H9 (cell line): Measurements from ENCODE around the gene KRT12. TPM values are rescaled to one million over a fixed set of nuclear protein-coding genes. Genes with fewer than 3 reads are reported as not detected.
"Not testable (repeated sequence)": the region's sequence is repeated elsewhere in the genome, so short reads cannot be mapped to it uniquely, and the experiment has no call there.

ENCODE experiments used
- DNase-seq: peaks from one replicate; pipeline ENCODE4 v3.0.0-alpha.2; 2017
- H2AFZ ChIP-seq: one replicate; pipeline ENCODE4 v1.6.1; 2013; ENCODE audit warnings: mild to moderate bottlenecking, low read length, control low read depth, moderate library complexity
- H2AK5ac ChIP-seq: 2 replicates; pipeline ENCODE4 v1.6.1; 2013; ENCODE audit warnings: low read length, control low read depth, mixed read lengths; ENCODE audit not compliant: insufficient read length
- H2BK120ac ChIP-seq: one replicate; pipeline ENCODE4 v1.6.1; 2013; ENCODE audit warnings: low read depth, mild to moderate bottlenecking, low read length, control low read depth, inconsistent platforms; ENCODE audit not compliant: poor library complexity, severe bottlenecking
- H2BK12ac ChIP-seq: 2 replicates; pipeline ENCODE4 v1.6.1; 2013; ENCODE audit warnings: low read length, control low read depth, mixed read lengths, low read depth; ENCODE audit not compliant: insufficient read length
- H2BK15ac ChIP-seq: 2 replicates; pipeline ENCODE4 v1.6.1; 2013; ENCODE audit warnings: low read depth, low read length, control low read depth
- H2BK20ac ChIP-seq: one replicate; pipeline ENCODE4 v1.6.1; 2013; ENCODE audit warnings: low read depth, mild to moderate bottlenecking, low read length, control low read depth, inconsistent platforms; ENCODE audit not compliant: poor library complexity, severe bottlenecking
- H2BK5ac ChIP-seq: 2 replicates; pipeline ENCODE4 v1.6.1; 2013; ENCODE audit warnings: low read length, control low read depth, mixed read lengths; ENCODE audit not compliant: insufficient read length
- H3K14ac ChIP-seq: 2 replicates; pipeline ENCODE4 v1.6.1; 2013; ENCODE audit warnings: low read length, control low read depth; ENCODE audit not compliant: insufficient read depth
- H3K18ac ChIP-seq: 2 replicates; pipeline ENCODE4 v1.6.1; 2013; ENCODE audit warnings: low read depth, mild to moderate bottlenecking, mixed read lengths, low read length, control low read depth; ENCODE audit not compliant: insufficient read length
- H3K23ac ChIP-seq: 2 replicates; pipeline ENCODE4 v1.6.1; 2013; ENCODE audit warnings: low read length, control low read depth, mixed read lengths, low read depth; ENCODE audit not compliant: insufficient read length
- H3K23me2 ChIP-seq: 2 replicates; pipeline ENCODE4 v1.6.1; 2013; ENCODE audit warnings: low read depth, mild to moderate bottlenecking, mixed read lengths, low read length, control low read depth; ENCODE audit not compliant: insufficient read length, poor library complexity, severe bottlenecking
- H3K27ac ChIP-seq: 2 replicates; pipeline ENCODE4 v1.5.1; 2013; ENCODE audit warnings: low read length, control low read depth, mixed read lengths, low read depth; ENCODE audit not compliant: insufficient read length
- H3K27me3 ChIP-seq: 2 replicates; pipeline ENCODE4 v1.6.1; 2013; ENCODE audit warnings: low read length, control low read depth, inconsistent platforms; ENCODE audit not compliant: insufficient read depth
- H3K4ac ChIP-seq: 2 replicates; pipeline ENCODE4 v1.6.1; 2013; ENCODE audit warnings: low read depth, mild to moderate bottlenecking, control low read depth, inconsistent platforms, low read length, moderate library complexity
- H3K4me1 ChIP-seq: 2 replicates; pipeline ENCODE4 v1.6.1; 2013; ENCODE audit warnings: low read length, control low read depth, inconsistent platforms; ENCODE audit not compliant: insufficient read depth
- H3K4me2 ChIP-seq: 2 replicates; pipeline ENCODE4 v1.6.1; 2013; ENCODE audit warnings: low read length, control low read depth, mixed read lengths; ENCODE audit not compliant: insufficient read length, insufficient read depth
- H3K56ac ChIP-seq: 2 replicates; pipeline ENCODE4 v1.6.1; 2013; ENCODE audit warnings: low read depth, mild to moderate bottlenecking, mixed read lengths, low read length, control low read depth; ENCODE audit not compliant: insufficient read length
- H3K79me1 ChIP-seq: 2 replicates; pipeline ENCODE4 v1.6.1; 2013; ENCODE audit warnings: low read depth, mild to moderate bottlenecking, moderate library complexity, low read length, control low read depth, inconsistent platforms; ENCODE audit not compliant: insufficient read depth, poor library complexity, severe bottlenecking
- H3K79me2 ChIP-seq: 2 replicates; pipeline ENCODE4 v1.6.1; 2013; ENCODE audit warnings: low read length, control low read depth, inconsistent platforms; ENCODE audit not compliant: insufficient read depth
- H3K9ac ChIP-seq: 2 replicates; pipeline ENCODE4 v1.6.1; 2013; ENCODE audit warnings: low read length, control low read depth, mixed read lengths; ENCODE audit not compliant: insufficient read length; ENCODE audit errors: extremely low read depth
- H3K9me3 ChIP-seq: one replicate; pipeline ENCODE4 v1.6.1; 2013; ENCODE audit warnings: low read depth, low read length, inconsistent platforms; ENCODE audit not compliant: control insufficient read depth
- H3T11ph ChIP-seq: one replicate; pipeline ENCODE4 v1.6.1; 2013; ENCODE audit warnings: mild to moderate bottlenecking, low read length, control low read depth, inconsistent platforms
- H4K20me1 ChIP-seq: one replicate; pipeline ENCODE4 v1.6.1; 2013; ENCODE audit not compliant: control insufficient read depth, insufficient read length, insufficient read depth
- H4K5ac ChIP-seq: 2 replicates; pipeline ENCODE4 v1.6.1; 2013; ENCODE audit warnings: low read depth, mild to moderate bottlenecking, mixed read lengths, low read length, control low read depth; ENCODE audit not compliant: insufficient read length
- H4K8ac ChIP-seq: replicated peaks from 2 replicates; pipeline ENCODE4 v1.6.1; 2013; ENCODE audit warnings: low read length, control low read depth, mixed read lengths, low read depth; ENCODE audit not compliant: insufficient read length
- H4K91ac ChIP-seq: 2 replicates; pipeline ENCODE4 v1.6.1; 2013; ENCODE audit warnings: low read depth, mild to moderate bottlenecking, moderate library complexity, mixed read lengths, low read length, control low read depth; ENCODE audit not compliant: insufficient read length
- H3K27ac Mint-ChIP-seq, 3 experiments: 2 replicates in 2 of 3; 3 replicates in 1 of 3; pipeline ENCODE4 v1.8.0; 2020 to 2021; ENCODE audit warnings: mixed read lengths in 3 of 3, mild to moderate bottlenecking in 1 of 3, moderate library complexity in 1 of 3
- H3K27me3 Mint-ChIP-seq: 2 replicates; pipeline ENCODE4 v1.8.0; 2021; ENCODE audit warnings: low read depth, mild to moderate bottlenecking, moderate library complexity, mixed read lengths
- H3K36me3 Mint-ChIP-seq, 3 experiments: 2 replicates in 2 of 3; 3 replicates in 1 of 3; pipeline ENCODE4 v1.8.0; 2020 to 2021; ENCODE audit warnings: low read depth in 3 of 3, mixed read lengths in 3 of 3; ENCODE audit not compliant: insufficient read depth in 1 of 3
- H3K4me1 Mint-ChIP-seq, 2 experiments: 2 replicates each; pipeline ENCODE4 v1.8.0; 2020; ENCODE audit warnings: mixed read lengths in 2 of 2
- H3K4me3 Mint-ChIP-seq, 2 experiments: 2 replicates in 1 of 2; 3 replicates in 1 of 2; pipeline ENCODE4 v1.8.0; 2020 to 2021; ENCODE audit warnings: mild to moderate bottlenecking in 2 of 2, mixed read lengths in 2 of 2, moderate library complexity in 1 of 2
- H3K9me3 Mint-ChIP-seq, 2 experiments: 2 replicates in 1 of 2; 3 replicates in 1 of 2; pipeline ENCODE4 v1.8.0; 2020; ENCODE audit warnings: mild to moderate bottlenecking in 2 of 2, mixed read lengths in 2 of 2, moderate library complexity in 1 of 2
- WGBS: extraction: QIAGEN DNeasy Blood & Tissue Kit; methylation state at CpG from one replicate; pipeline ENCODE4 v1.1.7; 2013; ENCODE audit warnings: missing lambda C conversion rate, low lambda C conversion rate, mixed read lengths; ENCODE audit not compliant: insufficient read length; ENCODE audit errors: extremely low coverage; 5-methylcytosine and 5-hydroxymethylcytosine counted together
- total RNA-seq: library from RNA; stranded (reverse); gene quantifications from 2 replicates; pipeline ENCODE4 v1.2.1, GENCODE V29; 2021
- TF ChIP-seq, protein P1 (sequence below): fragments of 200-600 bp; sonication (generic); conservative IDR thresholded peaks from 3 replicates; pipeline ENCODE4 v1.8.0; 2021; ENCODE audit warnings: antibody characterized with exemption, mild to moderate bottlenecking

Gene KRT12
- total RNA-seq, 1 experiment from 2014 or later, result not detected

DNA sequence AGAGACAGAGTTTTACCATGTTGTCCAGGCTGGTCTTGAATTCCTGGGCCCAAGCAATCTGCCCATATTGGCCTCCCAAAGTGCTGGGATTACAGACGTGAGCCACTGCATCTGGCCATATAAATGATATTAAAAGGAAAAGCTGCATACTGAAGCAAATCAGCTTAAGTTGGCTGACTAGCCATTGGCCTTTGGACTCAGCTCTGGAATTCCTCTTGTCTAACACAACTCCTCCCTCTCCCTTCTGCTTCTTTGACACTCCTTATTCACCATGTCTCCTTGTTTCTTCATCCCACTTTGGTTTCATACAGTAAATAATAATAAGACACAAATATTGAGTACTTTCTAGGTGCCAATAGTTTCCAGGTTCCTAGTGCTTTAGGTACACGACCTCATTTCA, 7.5 kb downstream of the KRT12 start:
- H4K8ac ChIP-seq, result no peak overlapping the region
- Mint-ChIP-seq H3K4me3 (no peak overlapping the region), H3K4me1 (peaks cover 11 to 21% of the 10 kb centered on the region in 2 experiments), H3K36me3 (no peaks in the 10 kb centered on the region; a peak in 1 of 7 replicates), H3K9me3 (no peaks in the 10 kb centered on the region; a peak in 1 of 5 replicates), H3K27me3 (peaks cover 11% of the 10 kb centered on the region), H3K27ac (no peak overlapping the region)
- no peak overlapping the region for H3K18ac ChIP-seq
- H2BK12ac ChIP-seq, result no peak overlapping the region
- no peak overlapping the region for H3K14ac ChIP-seq
- no peaks in the 10 kb centered on the region for H3K9me3 ChIP-seq
- no peak overlapping the region for H3K4ac ChIP-seq
- H3T11ph ChIP-seq, result no peak overlapping the region
- TF ChIP-seq, protein P1, sequence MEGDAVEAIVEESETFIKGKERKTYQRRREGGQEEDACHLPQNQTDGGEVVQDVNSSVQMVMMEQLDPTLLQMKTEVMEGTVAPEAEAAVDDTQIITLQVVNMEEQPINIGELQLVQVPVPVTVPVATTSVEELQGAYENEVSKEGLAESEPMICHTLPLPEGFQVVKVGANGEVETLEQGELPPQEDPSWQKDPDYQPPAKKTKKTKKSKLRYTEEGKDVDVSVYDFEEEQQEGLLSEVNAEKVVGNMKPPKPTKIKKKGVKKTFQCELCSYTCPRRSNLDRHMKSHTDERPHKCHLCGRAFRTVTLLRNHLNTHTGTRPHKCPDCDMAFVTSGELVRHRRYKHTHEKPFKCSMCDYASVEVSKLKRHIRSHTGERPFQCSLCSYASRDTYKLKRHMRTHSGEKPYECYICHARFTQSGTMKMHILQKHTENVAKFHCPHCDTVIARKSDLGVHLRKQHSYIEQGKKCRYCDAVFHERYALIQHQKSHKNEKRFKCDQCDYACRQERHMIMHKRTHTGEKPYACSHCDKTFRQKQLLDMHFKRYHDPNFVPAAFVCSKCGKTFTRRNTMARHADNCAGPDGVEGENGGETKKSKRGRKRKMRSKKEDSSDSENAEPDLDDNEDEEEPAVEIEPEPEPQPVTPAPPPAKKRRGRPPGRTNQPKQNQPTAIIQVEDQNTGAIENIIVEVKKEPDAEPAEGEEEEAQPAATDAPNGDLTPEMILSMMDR, result no peak
- no peaks in the 10 kb centered on the region for H3K23me2 ChIP-seq
- no peak overlapping the region for H3K23ac ChIP-seq
- H2BK15ac ChIP-seq, result no peak overlapping the region
- H3K27ac ChIP-seq, result no peak overlapping the region
- H4K91ac ChIP-seq, result no peak overlapping the region
- H3K56ac ChIP-seq, result no peak overlapping the region
- no peak overlapping the region for H2BK20ac ChIP-seq
- H2BK5ac ChIP-seq, result no peak overlapping the region
- H3K4me2 ChIP-seq, result no peak overlapping the region
- no peaks in the 10 kb centered on the region for H3K79me2 ChIP-seq
- no peak for DNase-seq
- no peak overlapping the region for H2AFZ ChIP-seq
- no peak overlapping the region for H4K5ac ChIP-seq
- no CpG with 5 or more reads among the region's 2 CpGs for WGBS
- no peaks in the 10 kb centered on the region; the same call in 1 of the 2 replicates for H3K4me1 ChIP-seq
- no peaks in the 10 kb centered on the region for H4K20me1 ChIP-seq
- H2AK5ac ChIP-seq, result no peak overlapping the region
- H3K9ac ChIP-seq, result no peak overlapping the region
- no peaks in the 10 kb centered on the region for H3K79me1 ChIP-seq
- no peaks in the 10 kb centered on the region for H3K27me3 ChIP-seq
- H2BK120ac ChIP-seq, result no peak overlapping the region

DNA sequence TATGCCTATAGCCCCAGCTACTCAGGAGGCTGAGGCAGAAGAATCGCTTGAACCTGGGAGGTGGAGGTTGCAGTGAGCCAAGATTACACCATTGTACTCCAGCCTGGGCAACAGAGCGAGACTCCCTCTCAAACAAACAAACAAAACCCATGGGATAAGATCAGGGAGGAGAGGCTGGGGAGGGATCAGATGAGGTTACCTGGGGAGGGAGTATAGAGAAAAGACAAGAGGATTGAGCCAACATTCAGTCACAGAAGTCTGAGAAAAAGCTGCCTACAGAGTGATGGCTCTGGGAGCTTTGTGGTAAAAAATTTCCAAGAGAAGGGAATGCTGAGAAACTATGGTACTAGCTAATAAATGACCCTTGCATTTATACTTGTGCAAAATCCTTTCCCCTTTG, 8.4 kb downstream of the KRT12 start:
- not testable (repeated sequence) for H3K56ac ChIP-seq, H4K8ac ChIP-seq, H3K79me1 ChIP-seq, H2BK15ac ChIP-seq, H3K9ac ChIP-seq, H3K4me2 ChIP-seq, H2AK5ac ChIP-seq, H2BK120ac ChIP-seq, H3K4ac ChIP-seq, H2BK20ac ChIP-seq, H4K91ac ChIP-seq, H4K20me1 ChIP-seq, H3K14ac ChIP-seq, H3K9me3 ChIP-seq, H3K23me2 ChIP-seq, H3K27me3 ChIP-seq, H3K79me2 ChIP-seq, H3K36me3 Mint-ChIP-seq, H3K9me3 Mint-ChIP-seq, H3K18ac ChIP-seq, H3K27ac Mint-ChIP-seq, H2BK5ac ChIP-seq, H3T11ph ChIP-seq, H2BK12ac ChIP-seq, H3K23ac ChIP-seq, H3K4me3 Mint-ChIP-seq, H3K27ac ChIP-seq, DNase-seq, H2AFZ ChIP-seq, H3K4me1 ChIP-seq, H4K5ac ChIP-seq
- no CpG with 5 or more reads among the region's 2 CpGs for WGBS
- Mint-ChIP-seq H3K27me3 (peaks cover 11% of the 10 kb centered on the region), H3K4me1 (peaks cover 15 to 25% of the 10 kb centered on the region in 2 experiments)
